Muscle layer of duodenum (tissue), 2 donors: ENCODE results near the gene MRPS5.

Experiments
- H3K27ac ChIP-seq: one replicate; pipeline ENCODE4 v1.7.0; 2013; ENCODE audit warnings: mild to moderate bottlenecking, low read length
- H3K27me3 ChIP-seq: one replicate; pipeline ENCODE4 v1.7.0; 2013; ENCODE audit warnings: low read depth, mild to moderate bottlenecking, control low read depth, low read length
- H3K36me3 ChIP-seq, 2 donors: one replicate each; pipeline ENCODE4 v1.7.0; 2013; ENCODE audit warnings: low read length in 2 of 2, control low read depth in 1 of 2, mild to moderate bottlenecking in 1 of 2; ENCODE audit not compliant: insufficient read depth in 2 of 2, control insufficient read depth in 1 of 2
- H3K4me1 ChIP-seq, 2 donors: one replicate each; pipeline ENCODE4 v1.7.0; 2013; ENCODE audit warnings: low read length in 2 of 2, mild to moderate bottlenecking in 2 of 2, control low read depth in 1 of 2, moderate library complexity in 1 of 2; ENCODE audit not compliant: insufficient read depth in 2 of 2, control insufficient read depth in 1 of 2
- H3K4me3 ChIP-seq, 2 donors: one replicate each; pipeline ENCODE4 v1.7.0; 2013; ENCODE audit warnings: low read length in 2 of 2, low read depth in 1 of 2, mild to moderate bottlenecking in 1 of 2
- H3K9me3 ChIP-seq, 2 donors: one replicate each; pipeline ENCODE4 v1.7.0; 2013; ENCODE audit warnings: low read length in 2 of 2, control low read depth in 1 of 2, mild to moderate bottlenecking in 1 of 2; ENCODE audit not compliant: control insufficient read depth in 1 of 2
- donor health status: healthy.

MRPS5 gene

GRCh38 chr2:95071856-95072255 is 49.8 kb downstream of the MRPS5 start:
- H3K4me1 ChIP-seq, result peaks cover 0 to 4% of the 10 kb centered on the region in 2 donors
- H3K27ac ChIP-seq, result no peak overlapping the region
- no peaks in the 10 kb centered on the region for H3K36me3 ChIP-seq
- peaks cover 13% of the 10 kb centered on the region for H3K27me3 ChIP-seq
- H3K4me3 ChIP-seq, result no peak overlapping the region
- no peaks in the 10 kb centered on the region for H3K9me3 ChIP-seq

- Histone ChIP-seq H3K9me3 (no peaks in the 10 kb centered on the region), H3K27me3 (no peaks in the 10 kb centered on the region), H3K36me3 (no peaks in the 10 kb centered on the region)
Observed at GRCh38 chr2:95069465-95069864, 52.1 kb downstream of the MRPS5 start.

DNA sequence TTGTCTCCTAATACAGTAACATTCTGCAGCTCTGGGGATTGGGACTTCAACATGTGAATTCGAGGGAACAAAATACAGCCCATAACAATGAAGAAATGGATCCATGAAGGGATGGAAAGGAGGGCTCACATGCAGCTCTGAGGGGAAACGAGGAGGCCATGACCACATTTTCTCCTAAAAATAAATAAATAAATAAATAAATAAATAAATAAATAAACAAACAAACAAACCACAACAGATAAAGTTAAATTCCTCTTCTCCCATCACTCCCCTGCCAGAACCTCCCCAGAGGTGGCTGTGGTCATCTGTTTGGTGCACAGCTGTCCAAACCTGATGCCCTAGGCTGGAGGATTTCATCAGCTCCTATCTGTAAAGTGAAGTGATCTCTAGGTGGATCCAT is 53.4 kb downstream of the MRPS5 start:
- no peaks in the 10 kb centered on the region for H3K27me3 ChIP-seq
- no peak overlapping the region for H3K4me3 ChIP-seq
- no peaks in the 10 kb centered on the region for H3K9me3 ChIP-seq
- no peaks in the 10 kb centered on the region for H3K4me1 ChIP-seq
- no peaks in the 10 kb centered on the region for H3K36me3 ChIP-seq
- no peak overlapping the region for H3K27ac ChIP-seq

More at GRCh38 chr2:95069465-95069864, 52.1 kb downstream of the MRPS5 start:
- Histone ChIP-seq H3K4me3 (no peak overlapping the region), H3K27ac (no peak overlapping the region), H3K4me1 (no peaks in the 10 kb centered on the region)

GRCh38 chr2:95063086-95063958 is 58.3 kb downstream of the MRPS5 start:
- Histone ChIP-seq H3K36me3 (no peaks in the 10 kb centered on the region), H3K4me3 (no peak overlapping the region), H3K27ac (no peak overlapping the region), H3K4me1 (no peaks in the 10 kb centered on the region), H3K9me3 (no peaks in the 10 kb centered on the region), H3K27me3 (no peaks in the 10 kb centered on the region)

DNA sequence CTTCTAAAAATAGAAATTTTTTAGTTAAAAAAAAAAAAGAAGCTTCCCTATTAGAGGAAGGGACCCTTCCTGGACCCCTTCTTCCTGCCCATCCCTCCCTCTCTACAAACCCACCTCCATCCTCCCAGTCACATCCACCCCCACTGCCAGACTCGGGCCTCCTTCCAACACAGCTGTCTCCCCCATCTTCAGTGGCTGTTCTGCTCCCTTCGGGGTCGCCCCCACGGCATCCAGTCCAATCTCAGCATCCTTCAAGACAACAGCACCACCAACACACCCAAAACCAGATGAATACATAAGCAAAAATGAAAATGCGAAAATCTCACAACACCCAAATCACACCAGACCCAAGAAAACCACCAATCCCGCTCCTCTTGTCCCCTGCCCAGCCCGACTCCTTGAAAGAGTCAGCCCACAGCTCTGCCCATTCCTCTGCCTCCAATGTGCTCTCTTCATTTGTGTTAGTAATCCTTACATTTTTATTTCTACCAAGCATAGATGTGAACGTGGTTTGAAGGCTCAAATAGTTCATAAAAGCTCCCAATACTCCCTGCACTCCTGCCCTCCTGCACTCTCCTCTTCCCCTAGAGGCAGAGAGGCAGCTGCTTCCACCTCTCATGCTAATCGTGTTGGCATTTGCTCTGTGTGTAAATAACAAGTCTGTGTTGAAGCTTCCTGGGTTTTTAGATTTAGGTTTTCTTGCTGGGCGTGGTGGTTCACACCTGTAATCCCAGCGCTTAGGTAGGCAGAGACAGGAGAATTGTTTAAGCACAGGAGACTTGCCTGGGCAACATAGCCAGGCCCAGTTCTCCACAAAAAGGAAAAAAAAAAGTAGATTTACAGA is 59.1 kb downstream of the MRPS5 start:
- H3K4me3 ChIP-seq, result no peak overlapping the region
- H3K27me3 ChIP-seq, result no peaks in the 10 kb centered on the region
- no peaks in the 10 kb centered on the region for H3K9me3 ChIP-seq
- no peaks in the 10 kb centered on the region for H3K4me1 ChIP-seq
- H3K36me3 ChIP-seq, result no peaks in the 10 kb centered on the region
- no peak overlapping the region for H3K27ac ChIP-seq

GRCh38 chr2:95061601-95062183 is 59.9 kb downstream of the MRPS5 start:
- no peaks in the 10 kb centered on the region for H3K36me3 ChIP-seq
- no peaks in the 10 kb centered on the region for H3K9me3 ChIP-seq
- no peaks in the 10 kb centered on the region for H3K4me1 ChIP-seq
- H3K4me3 ChIP-seq, result no peak overlapping the region
- H3K27ac ChIP-seq, result no peak overlapping the region
- no peaks in the 10 kb centered on the region for H3K27me3 ChIP-seq

DNA sequence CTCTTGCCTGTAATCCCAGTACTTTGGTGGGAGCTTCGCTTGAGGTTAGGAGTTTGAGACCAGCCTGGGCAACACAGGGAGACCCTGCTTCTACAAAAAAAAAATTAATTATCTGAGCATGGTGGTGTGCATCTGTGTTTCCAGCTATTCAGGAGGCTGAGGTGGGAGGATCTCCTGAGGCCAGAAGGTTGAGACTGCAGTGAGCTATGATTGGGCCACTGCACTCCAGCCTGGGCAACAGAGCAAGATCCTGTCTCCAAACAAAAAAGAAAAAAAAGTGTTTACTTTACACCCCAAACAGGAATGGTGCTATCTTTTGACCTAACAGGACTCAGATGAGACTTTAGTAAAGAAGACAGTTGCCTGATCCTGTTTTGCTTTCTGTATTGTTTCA is 60.5 kb downstream of the MRPS5 start:
- Histone ChIP-seq H3K36me3 (no peaks in the 10 kb centered on the region), H3K4me3 (no peak overlapping the region), H3K9me3 (no peaks in the 10 kb centered on the region), H3K4me1 (no peaks in the 10 kb centered on the region), H3K27ac (no peak overlapping the region), H3K27me3 (no peaks in the 10 kb centered on the region)

GRCh38 chr2:95060446-95061118 is 61.0 kb downstream of the MRPS5 start:
- no peaks in the 10 kb centered on the region for H3K4me1 ChIP-seq
- no peak overlapping the region for H3K4me3 ChIP-seq
- H3K27ac ChIP-seq, result no peak overlapping the region
- no peaks in the 10 kb centered on the region for H3K9me3 ChIP-seq
- H3K27me3 ChIP-seq, result no peaks in the 10 kb centered on the region
- no peaks in the 10 kb centered on the region for H3K36me3 ChIP-seq

- Histone ChIP-seq H3K9me3 (no peaks in the 10 kb centered on the region), H3K36me3 (no peaks in the 10 kb centered on the region), H3K4me1 (no peaks in the 10 kb centered on the region), H3K27me3 (no peaks in the 10 kb centered on the region), H3K27ac (no peak overlapping the region), H3K4me3 (no peak overlapping the region)
Observed at GRCh38 chr2:95059656-95060370, 61.8 kb downstream of the MRPS5 start.

GRCh38 chr2:95058989-95059641 is 62.5 kb downstream of the MRPS5 start:
- no peak overlapping the region for H3K4me3 ChIP-seq
- no peak overlapping the region for H3K27ac ChIP-seq
- no peaks in the 10 kb centered on the region for H3K36me3 ChIP-seq
- H3K9me3 ChIP-seq, result no peaks in the 10 kb centered on the region
- H3K27me3 ChIP-seq, result no peaks in the 10 kb centered on the region
- no peaks in the 10 kb centered on the region for H3K4me1 ChIP-seq
